ENCODE results near the gene KLHL21.
A peak's percentile ranks its signal among the peaks of the same experiment; 100 is the strongest.
"Not testable (repeated sequence)": the region's sequence is repeated elsewhere in the genome, so short reads cannot be mapped to it uniquely, and the experiment has no call there.

Gene KLHL21

DNA sequence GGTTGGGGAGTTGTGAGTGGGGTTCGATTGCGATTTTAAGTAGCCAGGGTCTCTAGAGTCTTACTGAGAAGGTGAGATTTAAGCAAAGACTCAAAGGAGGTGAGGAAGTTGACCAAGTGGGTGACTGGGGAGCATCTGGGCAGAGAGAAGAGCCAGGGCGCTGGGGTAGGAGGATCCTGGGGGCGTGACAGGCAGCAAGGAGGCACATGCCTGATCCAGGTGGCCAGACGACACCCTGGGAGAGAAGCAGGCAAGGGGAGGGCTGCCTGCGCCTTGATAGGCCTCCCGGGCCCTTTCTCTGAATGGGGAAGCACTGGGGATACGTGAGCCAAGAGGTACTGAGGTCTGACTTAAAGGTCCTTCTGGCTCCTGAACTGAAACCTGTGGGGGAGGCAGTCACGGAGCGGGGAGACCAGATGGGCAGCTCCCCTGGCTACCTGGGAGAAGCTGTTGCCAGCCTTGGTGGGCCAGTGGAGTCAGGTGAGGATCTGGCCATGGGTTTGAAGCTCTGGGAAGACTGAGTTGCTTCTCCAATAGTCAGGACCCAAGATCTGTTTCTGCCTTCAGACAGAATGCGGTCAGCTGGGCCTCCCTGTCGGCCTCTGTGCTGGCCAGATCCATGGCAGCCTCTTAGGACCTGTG lies 17.5 kb downstream of the KLHL21 start:
- DNase-seq (ENCODE audit: extremely low read depth in 1 of 2, low read depth in 1 of 2), result no peak

GRCh38 chr1:6584126-6585080 lies 18.3 kb downstream of the KLHL21 start:
- no peak for DNase-seq (ENCODE audit: extremely low read depth in 1 of 2, low read depth in 1 of 2)

DNA sequence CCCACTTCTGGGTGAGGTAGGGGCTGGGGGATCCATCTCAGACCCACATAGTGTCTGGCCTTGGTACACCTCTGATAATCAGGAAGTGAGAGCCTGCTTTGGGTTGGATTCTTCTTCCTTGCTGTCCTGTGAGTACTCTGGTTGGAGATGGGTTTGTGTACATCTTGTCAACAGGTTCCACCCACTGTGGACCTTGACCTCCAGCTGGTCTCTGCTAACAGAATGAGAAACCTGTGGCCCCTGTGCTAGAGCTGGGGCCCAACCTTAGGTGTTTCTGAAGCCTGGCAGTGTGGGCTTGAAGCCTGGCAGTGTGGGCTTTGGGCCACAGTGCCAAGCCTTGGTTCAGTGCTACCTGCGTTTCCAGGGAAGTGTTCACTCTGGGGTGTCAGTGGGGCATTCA lies 20.3 kb downstream of the KLHL21 start:
- no peak for DNase-seq (ENCODE audit: extremely low read depth in 1 of 2, low read depth in 1 of 2)

- no peak for DNase-seq (ENCODE audit: extremely low read depth in 1 of 2, low read depth in 1 of 2)
Observed at GRCh38 chr1:6581561-6582305, 20.9 kb downstream of the KLHL21 start.

- no peak for DNase-seq (ENCODE audit: extremely low read depth in 1 of 2, low read depth in 1 of 2)
Observed at GRCh38 chr1:6580593-6581409, 21.9 kb downstream of the KLHL21 start.

GRCh38 chr1:6580119-6580592 lies 22.5 kb downstream of the KLHL21 start:
- no peak for DNase-seq (ENCODE audit: extremely low read depth in 1 of 2, low read depth in 1 of 2)

DNA sequence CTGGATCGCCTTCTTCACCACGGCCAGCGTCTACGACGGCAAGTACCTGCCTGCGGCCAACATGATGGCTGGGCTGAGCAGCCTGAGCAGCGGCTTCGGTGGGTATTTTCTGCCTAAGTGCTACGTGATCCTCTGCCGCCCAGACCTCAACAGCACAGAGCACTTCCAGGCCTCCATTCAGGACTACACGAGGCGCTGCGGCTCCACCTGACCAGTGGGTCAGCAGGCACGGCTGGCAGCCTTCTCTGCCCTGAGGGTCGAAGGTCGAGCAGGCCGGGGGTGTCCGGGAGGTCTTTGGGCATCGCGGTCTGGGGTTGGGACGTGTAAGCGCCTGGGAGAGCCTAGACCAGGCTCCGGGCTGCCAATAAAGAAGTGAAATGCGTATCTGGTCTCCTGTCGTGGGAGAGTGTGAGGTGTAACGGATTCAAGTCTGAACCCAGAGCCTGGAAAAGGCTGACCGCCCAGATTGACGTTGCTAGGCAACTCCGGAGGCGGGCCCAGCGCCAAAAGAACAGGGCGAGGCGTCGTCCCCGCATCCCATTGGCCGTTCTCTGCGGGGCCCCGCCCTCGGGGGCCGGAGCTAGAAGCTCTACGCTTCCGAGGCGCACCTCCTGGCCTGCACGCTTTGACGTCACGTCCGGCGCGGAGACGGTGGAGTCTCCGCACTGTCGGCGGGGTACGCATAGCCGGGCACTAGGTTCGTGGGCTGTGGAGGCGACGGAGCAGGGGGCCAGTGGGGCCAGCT lies 23.1 kb downstream of the KLHL21 start, which contains the start of gene ZBTB48:
ZBTB48 (plus strand) TSS at position 621 of the 745 bp plus-strand sequence. CDS start 616 bp downstream, outside the sequence.
- peak; percentile 95 to 97 for DNase-seq (ENCODE audit: extremely low read depth in 1 of 2, low read depth in 1 of 2)

GRCh38 chr1:6578624-6579373 lies 23.9 kb downstream of the KLHL21 start:
- no peak for DNase-seq (ENCODE audit: extremely low read depth in 1 of 2, low read depth in 1 of 2)

DNA sequence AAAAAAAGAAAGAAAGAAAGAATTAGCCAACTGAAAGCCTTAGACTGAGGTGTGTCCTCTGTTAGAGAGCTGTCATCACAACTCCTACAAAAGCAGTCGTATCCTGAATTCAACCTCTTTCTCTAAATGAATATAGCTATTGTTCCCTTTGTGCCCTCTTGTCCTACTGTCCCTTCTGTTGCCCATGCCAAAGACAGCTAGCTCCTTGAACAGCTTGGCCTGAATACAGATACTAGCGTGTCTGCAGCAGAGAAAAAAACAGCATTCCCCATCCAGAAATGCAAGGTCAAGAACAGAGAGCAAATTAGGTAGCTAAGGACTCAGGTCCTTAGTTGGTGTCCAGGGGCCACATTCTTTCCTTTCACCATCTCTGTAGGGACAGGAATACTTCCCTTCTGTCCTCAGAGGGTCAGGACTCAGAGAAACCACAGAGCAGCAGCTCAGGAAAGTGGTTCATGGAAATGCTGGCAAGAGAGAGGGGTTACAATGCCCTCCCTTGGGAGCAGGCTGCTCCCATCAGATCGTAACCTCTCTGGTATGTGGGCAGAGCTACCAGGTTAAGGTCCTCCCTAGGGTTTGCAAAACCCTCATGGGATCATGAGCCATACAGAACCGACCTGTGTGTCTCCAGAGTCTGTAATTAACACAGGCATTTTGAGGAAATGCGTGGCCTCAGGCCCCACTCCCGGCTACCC lies 24.7 kb downstream of the KLHL21 start:
- no peak for DNase-seq (ENCODE audit: extremely low read depth in 1 of 2, low read depth in 1 of 2)

- DNase-seq (ENCODE audit: extremely low read depth in 1 of 2, low read depth in 1 of 2), result no peak
Observed at GRCh38 chr1:6574818-6575217, 27.9 kb downstream of the KLHL21 start.

- DNase-seq (ENCODE audit: extremely low read depth in 1 of 2, low read depth in 1 of 2), result no peak
Observed at GRCh38 chr1:6574025-6574620, 28.5 kb downstream of the KLHL21 start.

GRCh38 chr1:6572653-6573383 lies 29.9 kb downstream of the KLHL21 start:
- DNase-seq (ENCODE audit: extremely low read depth in 1 of 2, low read depth in 1 of 2), result no peak

DNA sequence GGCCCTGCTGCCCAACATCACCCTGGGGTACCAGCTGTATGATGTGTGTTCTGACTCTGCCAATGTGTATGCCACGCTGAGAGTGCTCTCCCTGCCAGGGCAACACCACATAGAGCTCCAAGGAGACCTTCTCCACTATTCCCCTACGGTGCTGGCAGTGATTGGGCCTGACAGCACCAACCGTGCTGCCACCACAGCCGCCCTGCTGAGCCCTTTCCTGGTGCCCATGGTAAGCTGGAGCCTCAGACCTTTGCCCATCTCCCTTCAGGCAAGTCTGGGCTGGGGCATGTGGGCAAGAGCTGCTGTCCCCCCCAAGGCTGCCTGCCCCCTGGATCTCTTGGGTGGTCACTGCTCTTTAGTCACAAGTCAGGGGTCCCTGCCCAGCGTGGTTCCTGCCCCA lies 31.7 kb downstream of the KLHL21 start:
- no peak for DNase-seq (ENCODE audit: extremely low read depth in 1 of 2, low read depth in 1 of 2)

- DNase-seq (ENCODE audit: extremely low read depth in 1 of 2, low read depth in 1 of 2), result no peak
Observed at GRCh38 chr1:6570100-6570499, 32.6 kb downstream of the KLHL21 start.

GRCh38 chr1:6569033-6569432 lies 33.6 kb downstream of the KLHL21 start:
- DNase-seq (ENCODE audit: extremely low read depth in 1 of 2, low read depth in 1 of 2), result no peak

DNA sequence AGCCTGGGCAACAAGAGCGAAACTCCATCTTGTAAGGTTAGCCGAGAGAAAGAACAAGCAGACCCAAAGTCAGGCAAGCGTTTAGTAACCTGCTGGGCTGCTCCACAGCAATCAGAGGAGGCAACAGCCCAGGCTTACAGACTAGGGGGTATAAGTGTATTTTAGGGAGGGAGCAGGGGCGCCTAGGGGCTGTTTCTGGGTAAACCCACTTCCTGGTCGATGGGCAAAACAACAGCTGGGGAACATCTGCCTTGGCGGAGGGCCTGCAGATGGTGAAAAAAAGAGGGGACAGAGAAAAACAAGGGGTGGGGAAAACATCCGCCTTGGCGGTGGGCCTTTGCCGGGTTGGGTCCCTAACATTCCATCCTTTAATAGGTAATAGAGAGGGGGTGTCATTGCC lies 42.4 kb downstream of the KLHL21 start:
- no peak for DNase-seq (ENCODE audit: extremely low read depth in 1 of 2, low read depth in 1 of 2)

GRCh38 chr1:6559161-6559560 lies 43.5 kb downstream of the KLHL21 start:
- DNase-seq (ENCODE audit: extremely low read depth in 1 of 2, low read depth in 1 of 2), result not testable (repeated sequence)

Data from stimulated activated CD8-positive, alpha-beta memory T cell treated with anti-CD3 and anti-CD28 coated beads, Interleukin-7, amount 100 ng/mL, for 48 hours (primary cell).